GM23248 (cell line): Measurements from ENCODE around the gene TGFBI.

ENCODE experiments used
- EZH2 ChIP-seq: fragments of 200-600 bp; sonication (generic); IDR thresholded peaks from 2 replicates; pipeline ENCODE4 v1.6.1; 2018; ENCODE audit warnings: antibody characterized with exemption, mild to moderate bottlenecking; ENCODE audit not compliant: insufficient read depth, poor library complexity, severe bottlenecking
- EZH2phosphoT487 ChIP-seq: fragments of 200-600 bp; sonication (generic); IDR thresholded peaks from 2 replicates; pipeline ENCODE4 v1.6.1; 2018; ENCODE audit warnings: antibody characterized with exemption, moderate library complexity, mild to moderate bottlenecking, low read depth; ENCODE audit not compliant: insufficient read depth

DNA sequence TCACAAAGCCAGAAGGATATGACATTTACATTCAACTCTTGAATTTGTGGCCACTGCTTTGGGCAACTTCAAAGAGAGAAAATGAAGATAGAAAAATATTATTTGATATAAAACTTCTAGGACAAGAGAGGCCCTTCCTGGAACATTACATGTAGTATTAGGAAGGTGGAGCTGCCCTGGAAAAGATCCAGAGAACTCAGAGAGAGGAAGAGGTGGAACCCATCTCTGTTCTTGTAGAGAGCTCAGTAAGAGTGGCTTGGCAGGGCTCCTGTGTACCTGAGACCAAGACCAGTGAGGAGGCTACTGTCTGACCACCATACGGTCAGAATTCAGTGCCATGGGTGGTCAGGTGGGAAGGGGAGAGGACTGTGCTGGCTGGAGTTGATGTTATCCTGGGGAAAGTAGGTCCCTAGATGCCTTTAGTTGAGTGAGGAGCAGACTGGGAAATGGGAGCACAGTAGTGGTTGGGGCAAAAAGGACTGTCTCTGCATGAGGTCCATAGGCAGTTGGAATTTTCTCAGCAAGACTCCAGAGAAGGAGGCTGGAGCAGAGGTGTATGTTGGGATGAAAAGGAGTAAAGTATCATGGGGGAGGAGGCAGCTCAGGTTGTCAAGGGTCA, 7.6 kb downstream of the TGFBI start:
- TF ChIP-seq EZH2phosphoT487, result no peak
- no peak for TF ChIP-seq EZH2
